Measurements from ENCODE around the gene SRCIN1. TPM values are rescaled to one million over a fixed set of nuclear protein-coding genes. Genes with fewer than 3 reads are reported as not detected.

The SRCIN1 gene
- total RNA-seq, 1 experiment from 2014 or later: 25.8 TPM

- Mint-ChIP-seq H3K27ac (ENCODE audit: unreplicated experiment) (peak overlapping the region; percentile 19), H3K36me3 (ENCODE audit: insufficient read depth, unreplicated experiment) (peaks cover 22% of the 10 kb centered on the region), H3K4me1 (ENCODE audit: low read depth, unreplicated experiment) (no peaks in the 10 kb centered on the region), H3K4me3 (ENCODE audit: unreplicated experiment) (peak overlapping the region; percentile 81), H3K9me3 (ENCODE audit: unreplicated experiment) (no peaks in the 10 kb centered on the region), H3K27me3 (ENCODE audit: insufficient read depth, unreplicated experiment) (no peaks in the 10 kb centered on the region)
- H3K27me3 ChIP-seq (replicated peaks; ENCODE audit: control insufficient read depth, insufficient read depth, low read length): no peaks in the 10 kb centered on the region
- peaks cover 13% of the 10 kb centered on the region for H3K4me1 ChIP-seq
- H3K9me3 ChIP-seq: no peaks in the 10 kb centered on the region
- ChIA-PET POLR2A (interaction anchor here (0.6 to 1.4 kb wide), 5 partner anchors 22 to 109 kb away, joined by 3 to 8 read pairs (median 4); partner anchors contain the start of gene SRCIN1), CTCF (interaction anchor here (0.6 to 3.2 kb wide), 48 partner anchors 9 to 241 kb away, joined by 3 to 292 read pairs (median 6); partner anchors contain the start of genes CISD3, PIP4K2B, PSMB3 and SRCIN1)
- peak overlapping the region; percentile 56 for H3K4me3 ChIP-seq (ENCODE audit: low read depth, low read length)
- peak in 1 of 2 experiments; percentile 45 for DNase-seq
- H3K36me3 ChIP-seq (ENCODE audit: control insufficient read depth, insufficient read depth, low read length): no peaks in the 10 kb centered on the region; the same call in 1 of the 2 replicates
- no TSS peak for BruUV-seq (replicated peaks)
- TF ChIP-seq CTCF (IDR thresholded peaks at IDR 0.05; ENCODE audit: insufficient read depth in 1 of 2, low read depth in 1 of 2, low read length in 1 of 2, severe bottlenecking in 1 of 2, unreplicated experiment in 1 of 2): no peak
- intact Hi-C loops (cut with micrococcal nuclease; ENCODE audit: unreplicated experiment): loop anchor here (1.0 to 5.0 kb wide), 6 partner anchors 16 to 109 kb away; no protein-coding TSS in a partner anchor
Measured at GRCh38 chr17:38558728-38559050, 47.1 kb downstream of the SRCIN1 start.

- peak overlapping the region; percentile 56 for H3K4me3 ChIP-seq (ENCODE audit: low read depth, low read length)
- BruUV-seq (replicated peaks): no TSS peak
- Mint-ChIP-seq H3K4me1 (ENCODE audit: low read depth, unreplicated experiment) (no peaks in the 10 kb centered on the region), H3K27ac (ENCODE audit: unreplicated experiment) (no peak overlapping the region), H3K4me3 (ENCODE audit: unreplicated experiment) (peak overlapping the region; percentile 81), H3K27me3 (ENCODE audit: insufficient read depth, unreplicated experiment) (no peaks in the 10 kb centered on the region), H3K9me3 (ENCODE audit: unreplicated experiment) (no peaks in the 10 kb centered on the region), H3K36me3 (ENCODE audit: insufficient read depth, unreplicated experiment) (peaks cover 22% of the 10 kb centered on the region)
- no peaks in the 10 kb centered on the region for H3K9me3 ChIP-seq
- H3K4me1 ChIP-seq: peaks cover 13% of the 10 kb centered on the region
- H3K36me3 ChIP-seq (ENCODE audit: control insufficient read depth, insufficient read depth, low read length): no peaks in the 10 kb centered on the region; the same call in 1 of the 2 replicates
- ChIA-PET CTCF (interaction anchor here (0.5 to 3.2 kb wide), 56 partner anchors 9 to 995 kb away, joined by 3 to 292 read pairs (median 5); partner anchors contain the start of genes CISD3, EPOP, PIP4K2B and PSMB3), POLR2A (interaction anchor here (0.5 to 1.4 kb wide), 8 partner anchors 12 to 177 kb away, joined by 3 to 8 read pairs (median 5); partner anchors contain the start of gene SRCIN1)
- intact Hi-C loops (cut with micrococcal nuclease; ENCODE audit: unreplicated experiment): loop anchor here (1.0 to 5.0 kb wide), 5 partner anchors 26 to 109 kb away; no protein-coding TSS in a partner anchor
- no peaks in the 10 kb centered on the region for H3K27me3 ChIP-seq (replicated peaks; ENCODE audit: control insufficient read depth, insufficient read depth, low read length)
- DNase-seq: peak; percentile 93 to 95
- TF ChIP-seq CTCF (IDR thresholded peaks at IDR 0.05; ENCODE audit: insufficient read depth in 1 of 2, low read depth in 1 of 2, low read length in 1 of 2, severe bottlenecking in 1 of 2, unreplicated experiment in 1 of 2): peak; percentile 90 to 96
Measured at GRCh38 chr17:38557836-38558727, 47.7 kb downstream of the SRCIN1 start.

- BruUV-seq (replicated peaks): no TSS peak
- no peak for TF ChIP-seq CTCF (IDR thresholded peaks at IDR 0.05; ENCODE audit: insufficient read depth in 1 of 2, low read depth in 1 of 2, low read length in 1 of 2, severe bottlenecking in 1 of 2, unreplicated experiment in 1 of 2)
- H3K27me3 ChIP-seq (replicated peaks; ENCODE audit: control insufficient read depth, insufficient read depth, low read length): no peaks in the 10 kb centered on the region
- H3K27ac Mint-ChIP-seq (ENCODE audit: unreplicated experiment): no peak overlapping the region
- H3K4me1 ChIP-seq: peaks cover 13% of the 10 kb centered on the region
- no peaks in the 10 kb centered on the region for H3K9me3 Mint-ChIP-seq (ENCODE audit: unreplicated experiment)
- ChIA-PET POLR2A (interaction anchor here (0.5 to 1.4 kb wide), 4 partner anchors 45 to 110 kb away, joined by 3 to 8 read pairs (median 5); partner anchors contain the start of gene SRCIN1), CTCF (interaction anchor here (0.5 to 3.2 kb wide), 50 partner anchors 8 to 995 kb away, joined by 3 to 292 read pairs (median 5); partner anchors contain the start of genes CISD3, EPOP, PIP4K2B and PSMB3)
- no peaks in the 10 kb centered on the region; the same call in 1 of the 2 replicates for H3K36me3 ChIP-seq (ENCODE audit: control insufficient read depth, insufficient read depth, low read length)
- no peaks in the 10 kb centered on the region for H3K9me3 ChIP-seq
- no peaks in the 10 kb centered on the region for H3K27me3 Mint-ChIP-seq (ENCODE audit: insufficient read depth, unreplicated experiment)
- no peak overlapping the region; the same call in 1 of the 2 replicates for H3K4me3 ChIP-seq (ENCODE audit: low read depth, low read length)
- H3K4me3 Mint-ChIP-seq (ENCODE audit: unreplicated experiment): peak overlapping the region; percentile 81
- no peak for DNase-seq
- H3K36me3 Mint-ChIP-seq (ENCODE audit: insufficient read depth, unreplicated experiment): peaks cover 24% of the 10 kb centered on the region
- intact Hi-C loops (cut with micrococcal nuclease; ENCODE audit: unreplicated experiment): loop anchor here (5.0 kb wide), 1 partner anchor 45 kb away; no protein-coding TSS in a partner anchor
- H3K4me1 Mint-ChIP-seq (ENCODE audit: low read depth, unreplicated experiment): no peaks in the 10 kb centered on the region
Measured at GRCh38 chr17:38557396-38557795, 48.4 kb downstream of the SRCIN1 start.
